OCI-LY3 (cell line): ENCODE measurements around the gene FMO4.
A peak's percentile ranks its signal among the peaks of the same experiment; 100 is the strongest.

Experiments used
- EZH2phosphoT487 ChIP-seq: fragments of 200-600 bp; shearing (Covaris generic); IDR thresholded peaks from 2 replicates; pipeline ENCODE4 v1.6.1; 2018; ENCODE audit warnings: antibody characterized with exemption, mixed run types, low read depth
- TF ChIP-seq, protein P1 (sequence below): fragments of 200-600, 300-600 bp; sonication (generic); IDR thresholded peaks from 2 replicates; pipeline ENCODE4 v1.5.1; 2014; ENCODE audit warnings: antibody characterized with exemption, low read length, low read depth

GRCh38 chr1:171313319-171313834, 606 bp upstream of the FMO4 start:
- TF ChIP-seq, protein P1, sequence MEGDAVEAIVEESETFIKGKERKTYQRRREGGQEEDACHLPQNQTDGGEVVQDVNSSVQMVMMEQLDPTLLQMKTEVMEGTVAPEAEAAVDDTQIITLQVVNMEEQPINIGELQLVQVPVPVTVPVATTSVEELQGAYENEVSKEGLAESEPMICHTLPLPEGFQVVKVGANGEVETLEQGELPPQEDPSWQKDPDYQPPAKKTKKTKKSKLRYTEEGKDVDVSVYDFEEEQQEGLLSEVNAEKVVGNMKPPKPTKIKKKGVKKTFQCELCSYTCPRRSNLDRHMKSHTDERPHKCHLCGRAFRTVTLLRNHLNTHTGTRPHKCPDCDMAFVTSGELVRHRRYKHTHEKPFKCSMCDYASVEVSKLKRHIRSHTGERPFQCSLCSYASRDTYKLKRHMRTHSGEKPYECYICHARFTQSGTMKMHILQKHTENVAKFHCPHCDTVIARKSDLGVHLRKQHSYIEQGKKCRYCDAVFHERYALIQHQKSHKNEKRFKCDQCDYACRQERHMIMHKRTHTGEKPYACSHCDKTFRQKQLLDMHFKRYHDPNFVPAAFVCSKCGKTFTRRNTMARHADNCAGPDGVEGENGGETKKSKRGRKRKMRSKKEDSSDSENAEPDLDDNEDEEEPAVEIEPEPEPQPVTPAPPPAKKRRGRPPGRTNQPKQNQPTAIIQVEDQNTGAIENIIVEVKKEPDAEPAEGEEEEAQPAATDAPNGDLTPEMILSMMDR: peak; percentile 99; the same call in 1 of the 2 replicates
- no peak for TF ChIP-seq EZH2phosphoT487
